NCI-H748 (cell line): ENCODE measurements around the gene KDM2A.
"Not testable (repeated sequence)": the region's sequence is repeated elsewhere in the genome, so short reads cannot be mapped to it uniquely, and the experiment has no call there.

Source experiments
- DNase-seq: peaks from one replicate; lab custom pipeline; 2025; ENCODE audit not compliant: unreplicated experiment; lab: John Stamatoyannopoulos, UW

Gene KDM2A

GRCh38 chr11:67167091-67167490 is 48.0 kb downstream of the KDM2A start:
- DNase-seq: no peak

DNA sequence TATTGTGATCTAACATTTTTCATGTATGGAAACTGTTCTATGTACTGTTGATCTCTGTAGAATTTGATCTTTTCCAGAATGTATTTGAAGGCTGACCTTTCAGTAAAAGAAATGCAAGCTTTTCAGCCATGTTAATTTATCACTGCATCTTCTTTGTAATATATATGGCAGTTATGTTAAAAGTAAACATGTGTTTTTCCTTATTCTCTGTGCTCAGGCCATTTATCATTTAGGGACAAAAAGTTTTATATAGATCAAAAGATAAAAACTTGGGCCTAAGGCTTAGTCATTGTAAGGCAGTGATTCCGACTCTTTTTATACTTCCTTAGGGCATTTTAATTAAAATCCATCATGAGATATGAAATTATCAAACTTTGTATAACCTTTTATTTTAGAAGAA is 48.7 kb downstream of the KDM2A start:
- DNase-seq: no peak

- DNase-seq: not testable (repeated sequence)
These were observed 49.8 kb downstream of the KDM2A start for GRCh38 chr11:67168911-67169310.

GRCh38 chr11:67174311-67174710 is 55.2 kb downstream of the KDM2A start:
- no peak for DNase-seq

DNA sequence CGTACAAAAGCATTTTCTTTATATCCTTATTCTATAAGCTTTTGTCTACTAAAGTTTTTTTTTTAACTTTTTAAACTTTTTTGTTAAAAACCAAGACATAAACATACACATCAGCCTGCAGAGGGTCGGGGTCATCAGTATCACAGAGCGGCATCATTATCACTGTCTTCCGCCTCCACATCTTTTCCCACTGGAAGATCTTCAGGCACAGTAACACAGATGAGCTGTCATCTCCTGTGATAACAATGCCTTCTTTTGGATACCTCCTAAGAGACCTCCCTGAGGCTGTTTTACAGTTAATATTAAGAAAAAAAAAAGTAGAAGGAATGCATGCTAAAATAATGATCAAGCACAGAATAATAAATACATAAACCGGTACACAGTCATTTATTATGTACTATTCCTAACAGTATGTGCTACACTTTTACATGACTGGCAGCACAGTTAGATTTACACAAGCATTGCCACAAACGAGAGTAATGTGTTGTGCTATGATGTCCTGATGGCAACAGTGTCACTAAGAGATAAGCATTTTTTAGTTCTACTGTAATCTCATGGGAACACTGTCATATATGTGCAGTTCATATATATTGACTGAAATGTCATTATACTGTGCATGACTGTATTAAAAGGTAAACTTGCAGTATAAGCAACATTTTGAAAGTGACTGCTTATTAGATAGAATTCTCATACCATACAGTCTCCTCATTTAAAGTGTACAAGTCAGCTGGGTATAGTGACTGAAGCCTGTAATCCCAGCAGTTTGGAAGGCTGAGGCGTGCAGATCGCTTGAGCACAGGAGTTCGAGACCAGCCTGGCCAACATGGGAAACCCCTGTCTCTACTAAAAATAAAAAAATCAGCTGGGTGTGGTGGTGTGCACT is 58.6 kb downstream of the KDM2A start:
- no peak for DNase-seq

DNA sequence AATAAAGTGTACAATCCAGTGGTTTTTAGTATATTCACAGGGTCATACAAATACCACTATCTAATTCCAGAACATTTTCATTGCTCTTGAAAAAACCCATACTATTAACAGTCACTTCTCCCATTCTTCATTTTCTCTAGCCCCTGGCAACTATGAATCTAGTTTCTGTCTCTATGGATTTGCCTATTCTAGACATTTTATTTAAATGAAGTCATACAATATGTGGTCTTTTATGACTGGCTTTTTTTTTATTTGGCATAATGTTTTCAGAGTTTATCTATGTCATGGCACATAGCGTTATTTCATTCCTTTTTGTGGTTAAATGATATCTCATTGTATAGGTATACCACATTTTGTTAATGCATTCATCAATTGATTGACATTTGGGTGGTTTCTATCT is 59.4 kb downstream of the KDM2A start:
- DNase-seq: no peak

GRCh38 chr11:67178878-67179277 is 59.8 kb downstream of the KDM2A start:
- DNase-seq: no peak

DNA sequence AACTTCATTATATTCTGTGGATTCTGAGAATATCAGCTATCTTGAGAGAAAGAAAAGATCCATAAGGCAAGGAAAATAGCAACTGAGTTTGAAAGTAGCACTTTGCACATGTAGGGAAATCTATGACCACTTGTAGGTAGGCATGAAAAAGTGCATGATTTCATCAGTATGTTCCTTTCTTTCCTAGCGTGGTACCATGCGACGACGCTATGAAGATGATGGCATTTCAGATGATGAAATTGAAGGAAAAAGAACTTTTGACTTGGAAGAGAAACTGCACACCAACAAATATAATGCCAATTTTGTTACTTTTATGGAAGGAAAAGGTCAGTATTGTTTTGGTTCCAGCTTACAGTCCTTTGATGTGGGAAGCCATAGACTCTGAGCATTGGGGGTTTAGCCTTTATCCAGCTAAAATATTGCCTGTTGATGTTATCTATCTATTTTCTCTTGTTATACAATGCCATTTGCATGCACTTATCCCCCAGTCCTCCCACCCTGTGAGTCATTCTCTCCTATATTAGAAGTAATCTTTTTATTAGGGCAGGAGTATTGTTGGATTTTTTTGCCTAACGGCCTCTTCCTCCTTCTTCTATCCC is 60.9 kb downstream of the KDM2A start:
- DNase-seq: no peak

GRCh38 chr11:67194096-67194495 is 75.0 kb downstream of the KDM2A start:
- DNase-seq: no peak

GRCh38 chr11:67195971-67196456 is 77.0 kb downstream of the KDM2A start:
- no peak for DNase-seq

GRCh38 chr11:67197606-67198005 is 78.5 kb downstream of the KDM2A start:
- no peak for DNase-seq

GRCh38 chr11:67198781-67199180 is 79.7 kb downstream of the KDM2A start:
- not testable (repeated sequence) for DNase-seq

GRCh38 chr11:67199751-67200150 is 80.7 kb downstream of the KDM2A start:
- no peak for DNase-seq

DNA sequence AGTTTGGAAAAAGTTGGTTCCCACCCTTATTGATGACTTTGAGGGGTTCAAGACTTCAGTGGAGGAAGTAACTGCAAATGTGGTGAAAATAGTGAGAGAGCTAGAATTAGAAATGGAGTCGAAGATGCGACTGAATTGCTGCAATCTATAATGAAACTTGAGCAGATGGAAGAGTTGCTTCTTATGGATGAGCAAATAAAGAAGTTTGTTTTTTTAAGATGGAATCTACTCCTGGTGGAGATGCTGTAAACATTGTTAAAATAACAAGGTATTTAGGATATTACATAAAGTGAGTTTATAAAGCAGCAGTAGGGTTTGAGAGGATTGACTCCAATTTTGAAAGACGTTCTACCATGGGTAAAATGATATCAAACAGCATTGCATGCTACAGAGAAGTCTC is 83.0 kb downstream of the KDM2A start:
- no peak for DNase-seq

- DNase-seq: no peak
These were observed 85.8 kb downstream of the KDM2A start for GRCh38 chr11:67204822-67205221.

DNA sequence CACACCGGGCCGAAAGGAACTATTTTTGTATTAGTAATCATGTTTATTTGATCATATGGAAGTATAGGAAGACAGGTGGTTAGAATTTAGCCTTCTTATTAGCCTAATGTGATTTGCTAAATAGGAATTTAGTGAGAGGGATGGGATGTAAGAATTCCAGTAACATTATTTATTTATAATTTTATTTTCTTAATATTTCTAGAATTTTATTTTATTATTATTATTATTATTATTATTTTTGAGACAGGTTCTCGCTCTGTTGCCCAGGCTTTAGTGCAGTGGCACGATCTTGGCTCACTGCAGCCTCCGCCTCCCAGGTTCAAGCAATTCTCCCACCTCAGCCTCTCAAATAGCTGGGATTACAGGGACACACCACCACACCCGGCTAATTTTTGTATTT is 90.2 kb downstream of the KDM2A start:
- DNase-seq: not testable (repeated sequence)

GRCh38 chr11:67211656-67212436 is 92.8 kb downstream of the KDM2A start:
- no peak for DNase-seq

- DNase-seq: no peak
These were observed 94.1 kb downstream of the KDM2A start for GRCh38 chr11:67213178-67213621.

DNA sequence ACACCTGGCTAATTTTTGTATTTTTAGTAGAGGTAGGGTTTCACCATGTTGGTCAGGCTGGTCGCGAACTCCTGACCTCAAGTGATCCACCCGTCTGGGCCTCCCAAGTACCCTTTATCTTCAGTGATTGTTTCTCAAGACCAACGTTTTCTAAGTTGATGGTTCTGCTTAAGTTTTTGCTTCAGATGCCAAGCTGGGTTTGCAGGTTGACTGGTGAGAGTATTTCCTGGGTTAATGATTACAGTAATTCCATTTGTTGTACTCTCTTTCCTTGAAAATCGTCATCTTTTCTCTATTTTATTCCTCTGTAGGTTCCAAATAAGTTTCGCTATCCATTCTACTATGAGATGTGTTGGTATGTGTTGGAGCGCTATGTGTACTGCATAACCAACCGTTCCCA is 108.7 kb downstream of the KDM2A start:
- DNase-seq: no peak

DNA sequence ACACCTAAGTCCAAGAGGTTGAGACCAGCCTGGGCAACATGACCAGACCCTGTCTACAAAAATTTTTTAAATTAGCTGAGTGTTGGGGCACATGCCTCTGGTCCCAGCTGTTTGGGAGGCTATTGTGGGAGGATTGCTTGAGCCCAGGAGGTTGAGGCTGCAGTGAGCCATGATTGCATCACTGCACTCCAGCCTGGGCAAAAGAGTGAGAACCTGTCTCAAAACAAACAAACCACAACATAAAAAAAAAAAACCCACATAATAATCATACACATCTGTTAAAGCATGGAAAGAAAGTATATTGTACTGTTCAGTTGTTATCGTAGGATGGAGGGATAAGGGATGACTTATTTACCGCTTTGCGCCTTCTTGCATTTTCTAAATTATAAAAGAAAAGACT is 111.3 kb downstream of the KDM2A start:
- DNase-seq: no peak

DNA sequence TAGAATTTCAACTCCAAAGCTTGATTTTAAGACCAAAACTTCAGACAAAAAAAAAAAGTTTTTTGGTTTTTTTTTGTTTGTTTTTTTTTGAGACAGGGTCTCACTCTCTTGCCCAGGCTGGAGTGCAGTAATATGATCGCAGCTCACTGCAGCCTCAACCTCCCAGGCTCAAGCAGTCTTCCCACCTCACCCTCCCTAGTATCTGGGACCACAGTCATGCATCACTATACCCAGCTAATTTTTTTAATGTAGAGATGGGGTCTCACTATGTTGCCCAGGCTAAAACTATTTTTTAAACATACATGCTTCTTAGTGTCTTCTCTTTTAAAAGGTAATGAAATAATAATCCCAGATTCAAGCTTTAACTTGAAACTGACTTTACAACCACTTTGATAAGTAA is 111.8 kb downstream of the KDM2A start:
- DNase-seq: no peak
